Liver (tissue), 9 donors: ENCODE results near the gene CCDC92B. TPM values are rescaled to one million over a fixed set of nuclear protein-coding genes. Genes with fewer than 3 reads are reported as not detected.

Experiments used
- DNase-seq: peaks from one replicate; pipeline ENCODE4 v3.0.0-alpha.2; 2017; ENCODE audit warnings: low spot score
- H3K27ac ChIP-seq, 2 donors: one replicate each; pipeline ENCODE4 v1.7.0; 2013; ENCODE audit warnings: inconsistent platforms in 2 of 2, low read length in 2 of 2, control low read depth in 1 of 2, low read depth in 1 of 2, mild to moderate bottlenecking in 1 of 2
- H3K27me3 ChIP-seq, 4 donors: one replicate each; pipeline versions ENCODE4 v1.6.1 to v1.7.0; 2013; ENCODE audit warnings: low read length in 3 of 4, inconsistent platforms in 1 of 4, mild to moderate bottlenecking in 1 of 4, moderate library complexity in 1 of 4; ENCODE audit not compliant: control insufficient read depth in 4 of 4, insufficient read depth in 4 of 4
- H3K36me3 ChIP-seq, 4 donors: one replicate each; pipeline versions ENCODE4 v1.6.1 to v1.7.0; 2013; ENCODE audit warnings: low read length in 3 of 4, mild to moderate bottlenecking in 3 of 4, low read depth in 1 of 4, moderate library complexity in 1 of 4; ENCODE audit not compliant: control insufficient read depth in 4 of 4, insufficient read depth in 3 of 4
- H3K4me1 ChIP-seq, 4 donors: one replicate each; pipeline versions ENCODE4 v1.6.1 to v1.7.0; 2013; ENCODE audit warnings: low read length in 3 of 4, mild to moderate bottlenecking in 3 of 4, moderate library complexity in 1 of 4; ENCODE audit not compliant: control insufficient read depth in 4 of 4, insufficient read depth in 4 of 4
- H3K4me3 ChIP-seq, 3 donors: one replicate each; pipeline versions ENCODE4 v1.6.1 to v1.7.0; 2013; ENCODE audit warnings: low read length in 3 of 3, control low read depth in 1 of 3, low read depth in 1 of 3, mild to moderate bottlenecking in 1 of 3
- H3K9ac ChIP-seq, 2 donors: one replicate each; pipeline ENCODE4 v1.7.0; 2013; ENCODE audit warnings: low read length in 2 of 2, mild to moderate bottlenecking in 2 of 2, moderate library complexity in 2 of 2, control low read depth in 1 of 2, low read depth in 1 of 2
- H3K9me3 ChIP-seq, 4 donors: one replicate each; pipeline versions ENCODE4 v1.6.1 to v1.7.0; 2013; ENCODE audit warnings: low read length in 3 of 4; ENCODE audit not compliant: control insufficient read depth in 4 of 4
- EGR1 ChIP-seq, 2 donors: IDR thresholded peaks; 2 replicates each; pipeline ENCODE4 v1.6.1; 2016 to 2018; ENCODE audit warnings: antibody characterized with exemption in 2 of 2, low read depth in 2 of 2
- FOXA1 ChIP-seq: IDR thresholded peaks from 2 replicates; pipeline ENCODE4 v1.6.1; 2016; ENCODE audit warnings: antibody characterized with exemption
- FOXA2 ChIP-seq: IDR thresholded peaks from 2 replicates; pipeline ENCODE4 v1.6.1; 2016; ENCODE audit warnings: antibody characterized with exemption
- GABPA ChIP-seq, 2 donors: IDR thresholded peaks in 1 of 2; conservative IDR thresholded peaks in 1 of 2; 2 replicates each; pipeline ENCODE4 v1.6.1; 2016; ENCODE audit warnings: antibody characterized with exemption in 2 of 2, mild to moderate bottlenecking in 1 of 2, moderate library complexity in 1 of 2
- HNF4A ChIP-seq, 2 donors: conservative IDR thresholded peaks; 2 replicates each; pipeline ENCODE4 v1.6.1; 2016; ENCODE audit warnings: antibody characterized with exemption in 2 of 2, mild to moderate bottlenecking in 2 of 2
- HNF4G ChIP-seq: IDR thresholded peaks from 2 replicates; pipeline ENCODE4 v1.6.1; 2016; ENCODE audit warnings: antibody characterized with exemption
- JUND ChIP-seq, 2 donors: IDR thresholded peaks; 2 replicates each; pipeline ENCODE4 v1.6.1; 2016; ENCODE audit warnings: antibody characterized with exemption in 2 of 2
- NR2F2 ChIP-seq: IDR thresholded peaks from 2 replicates; pipeline ENCODE4 v1.6.1; 2016; ENCODE audit warnings: antibody characterized with exemption
- RAD21 ChIP-seq, 2 donors: IDR thresholded peaks; 2 replicates each; pipeline ENCODE4 v1.6.1; 2016; ENCODE audit warnings: antibody characterized with exemption in 2 of 2, mild to moderate bottlenecking in 2 of 2
- RXRA ChIP-seq, 2 donors: IDR thresholded peaks; 2 replicates each; pipeline ENCODE4 v1.6.1; 2017 to 2018; ENCODE audit warnings: antibody characterized with exemption in 2 of 2, mild to moderate bottlenecking in 1 of 2
- SP1 ChIP-seq: IDR thresholded peaks from 2 replicates; pipeline ENCODE4 v1.6.1; 2018; ENCODE audit warnings: antibody characterized with exemption, mild to moderate bottlenecking
- TAF1 ChIP-seq: conservative IDR thresholded peaks from 2 replicates; pipeline ENCODE4 v1.6.1; 2016; ENCODE audit warnings: antibody characterized with exemption, mild to moderate bottlenecking
- YY1 ChIP-seq: IDR thresholded peaks from 2 replicates; pipeline ENCODE4 v1.6.1; 2016; ENCODE audit warnings: antibody characterized with exemption, mild to moderate bottlenecking
- WGBS: extraction: QIAGEN DNeasy Blood & Tissue Kit; methylation state at CpG from one replicate; pipeline ENCODE4 v1.1.7; 2013; 5-methylcytosine and 5-hydroxymethylcytosine counted together
- polyA plus RNA-seq, 2 donors: library from polyadenylated mRNA; stranded (reverse) in 1 of 2; unstranded in 1 of 2; fragments of 200-250 nt in 1 of 2; fragments of >200 nt in 1 of 2; fragmentation: Nextera tagmentation in 1 of 2; extraction: Ambion mirVana in 1 of 2; gene quantifications; one replicate each; pipeline versions ENCODE4 v1.2.1 to v1.2.3, GENCODE V29; 2013 to 2015
- total RNA-seq, 2 donors: library from RNA; depleted of rRNA; stranded (reverse); fragments of >200 nt; gene quantifications; one replicate each; pipeline ENCODE4 v1.2.3, GENCODE V29; 2014
- TF ChIP-seq, protein P1 (sequence below): IDR thresholded peaks from 2 replicates; pipeline ENCODE4 v1.6.1; 2016; ENCODE audit warnings: antibody characterized with exemption
- TF ChIP-seq, protein P2 (sequence below): IDR thresholded peaks from 2 replicates; pipeline ENCODE4 v1.6.1; 2016; ENCODE audit warnings: antibody characterized with exemption
- TF ChIP-seq, protein P3 (sequence below): IDR thresholded peaks from 2 replicates; pipeline ENCODE4 v1.6.1; 2016; ENCODE audit warnings: antibody characterized with exemption
- TF ChIP-seq, protein P4 (sequence below): IDR thresholded peaks from 2 replicates; pipeline ENCODE4 v1.6.1; 2016; ENCODE audit warnings: antibody characterized with exemption, mild to moderate bottlenecking
- TF ChIP-seq, protein P5 (sequence below): fragments of 150-350 bp; IDR thresholded peaks from 2 replicates; pipeline ENCODE4 v1.5.1; 2017; ENCODE audit warnings: improper control_type of control experiment, low read depth, low read length; ENCODE audit not compliant: missing input control
- donor health status: healthy.
- donor health status: healthy.
- donor health status: healthy.
- donor health status: healthy.
- donor health status: healthy.

Gene CCDC92B
- total and polyA plus RNA-seq, 4 donors, result not detected

DNA sequence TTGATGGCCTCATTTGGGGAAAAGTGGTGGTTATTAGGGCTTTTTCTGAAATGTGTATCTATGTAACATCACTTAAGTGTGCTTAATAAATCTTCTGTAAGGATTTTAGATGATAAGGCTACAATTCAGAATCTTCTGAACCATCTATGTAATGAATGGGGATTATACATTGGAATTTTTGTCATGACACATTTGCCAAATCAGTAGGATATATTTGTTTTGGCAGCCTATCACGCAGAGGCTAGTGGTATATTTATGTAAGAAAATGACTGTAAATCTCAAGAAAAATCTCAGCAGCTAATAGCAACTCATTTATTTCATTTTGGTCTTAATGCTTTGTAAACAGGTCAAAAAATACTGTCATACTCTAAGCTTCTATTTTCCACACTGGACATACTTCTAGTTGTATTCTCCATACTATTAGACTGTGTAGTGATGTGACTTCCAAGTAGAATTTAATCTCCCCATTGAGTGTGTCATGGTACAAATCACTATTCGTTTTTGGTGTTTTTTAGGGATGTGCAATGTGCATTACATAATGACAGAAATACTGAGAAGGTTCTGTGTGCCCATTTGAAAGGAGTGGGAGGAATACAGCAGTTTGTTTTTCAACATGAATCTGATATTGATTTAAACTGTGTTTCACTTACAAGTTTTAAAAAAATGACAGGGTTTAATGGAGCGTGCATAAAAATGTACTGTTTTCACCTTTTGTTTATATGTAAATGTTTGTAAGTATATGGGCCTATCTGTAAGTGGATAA is 67.1 kb downstream of the CCDC92B start (continued):
- TF ChIP-seq, protein P1, sequence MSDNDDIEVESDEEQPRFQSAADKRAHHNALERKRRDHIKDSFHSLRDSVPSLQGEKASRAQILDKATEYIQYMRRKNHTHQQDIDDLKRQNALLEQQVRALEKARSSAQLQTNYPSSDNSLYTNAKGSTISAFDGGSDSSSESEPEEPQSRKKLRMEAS, result no peak
- TF ChIP-seq HNF4A (conservative IDR thresholded peaks at IDR 0.05) (no peak), RXRA (IDR thresholded peaks at IDR 0.05) (no peak)

DNA sequence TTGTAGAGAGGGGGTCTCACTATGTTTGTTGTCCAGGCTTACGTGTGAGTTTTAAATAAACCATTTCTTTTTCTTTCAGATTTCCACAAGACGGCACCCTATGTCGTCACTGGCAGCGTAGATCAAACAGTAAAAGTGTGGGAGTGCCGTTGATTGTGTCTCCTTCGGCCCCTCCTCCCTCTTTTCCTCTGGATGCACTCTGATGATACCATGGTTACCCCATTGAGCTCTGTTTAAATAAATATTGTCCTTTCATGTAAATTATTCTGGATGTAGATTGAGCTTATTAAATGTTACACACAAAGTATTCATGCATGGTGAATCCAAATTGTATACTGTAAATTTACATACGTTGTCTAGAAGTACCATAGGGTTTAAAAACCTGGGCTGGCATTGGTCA is 67.8 kb downstream of the CCDC92B start:
- H3K4me1 ChIP-seq, result no peaks in the 10 kb centered on the region
- no peak for TF ChIP-seq FOXA2
- TF ChIP-seq, protein P2, sequence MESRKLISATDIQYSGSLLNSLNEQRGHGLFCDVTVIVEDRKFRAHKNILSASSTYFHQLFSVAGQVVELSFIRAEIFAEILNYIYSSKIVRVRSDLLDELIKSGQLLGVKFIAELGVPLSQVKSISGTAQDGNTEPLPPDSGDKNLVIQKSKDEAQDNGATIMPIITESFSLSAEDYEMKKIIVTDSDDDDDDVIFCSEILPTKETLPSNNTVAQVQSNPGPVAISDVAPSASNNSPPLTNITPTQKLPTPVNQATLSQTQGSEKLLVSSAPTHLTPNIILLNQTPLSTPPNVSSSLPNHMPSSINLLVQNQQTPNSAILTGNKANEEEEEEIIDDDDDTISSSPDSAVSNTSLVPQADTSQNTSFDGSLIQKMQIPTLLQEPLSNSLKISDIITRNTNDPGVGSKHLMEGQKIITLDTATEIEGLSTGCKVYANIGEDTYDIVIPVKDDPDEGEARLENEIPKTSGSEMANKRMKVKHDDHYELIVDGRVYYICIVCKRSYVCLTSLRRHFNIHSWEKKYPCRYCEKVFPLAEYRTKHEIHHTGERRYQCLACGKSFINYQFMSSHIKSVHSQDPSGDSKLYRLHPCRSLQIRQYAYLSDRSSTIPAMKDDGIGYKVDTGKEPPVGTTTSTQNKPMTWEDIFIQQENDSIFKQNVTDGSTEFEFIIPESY, result no peak
- TF ChIP-seq EGR1 (IDR thresholded peaks at IDR 0.05; ENCODE audit: low read depth in 2 of 2), result no peak
- TF ChIP-seq, protein P3, sequence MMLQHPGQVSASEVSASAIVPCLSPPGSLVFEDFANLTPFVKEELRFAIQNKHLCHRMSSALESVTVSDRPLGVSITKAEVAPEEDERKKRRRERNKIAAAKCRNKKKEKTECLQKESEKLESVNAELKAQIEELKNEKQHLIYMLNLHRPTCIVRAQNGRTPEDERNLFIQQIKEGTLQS, result no peak
- TF ChIP-seq HNF4G, result no peak
- TF ChIP-seq JUND (IDR thresholded peaks at IDR 0.05), result no peak
- no peak for TF ChIP-seq GABPA (IDR thresholded peaks at IDR 0.05 in 1 of 2, conservative IDR thresholded peaks at IDR 0.05 in 1 of 2)
- TF ChIP-seq, protein P4, sequence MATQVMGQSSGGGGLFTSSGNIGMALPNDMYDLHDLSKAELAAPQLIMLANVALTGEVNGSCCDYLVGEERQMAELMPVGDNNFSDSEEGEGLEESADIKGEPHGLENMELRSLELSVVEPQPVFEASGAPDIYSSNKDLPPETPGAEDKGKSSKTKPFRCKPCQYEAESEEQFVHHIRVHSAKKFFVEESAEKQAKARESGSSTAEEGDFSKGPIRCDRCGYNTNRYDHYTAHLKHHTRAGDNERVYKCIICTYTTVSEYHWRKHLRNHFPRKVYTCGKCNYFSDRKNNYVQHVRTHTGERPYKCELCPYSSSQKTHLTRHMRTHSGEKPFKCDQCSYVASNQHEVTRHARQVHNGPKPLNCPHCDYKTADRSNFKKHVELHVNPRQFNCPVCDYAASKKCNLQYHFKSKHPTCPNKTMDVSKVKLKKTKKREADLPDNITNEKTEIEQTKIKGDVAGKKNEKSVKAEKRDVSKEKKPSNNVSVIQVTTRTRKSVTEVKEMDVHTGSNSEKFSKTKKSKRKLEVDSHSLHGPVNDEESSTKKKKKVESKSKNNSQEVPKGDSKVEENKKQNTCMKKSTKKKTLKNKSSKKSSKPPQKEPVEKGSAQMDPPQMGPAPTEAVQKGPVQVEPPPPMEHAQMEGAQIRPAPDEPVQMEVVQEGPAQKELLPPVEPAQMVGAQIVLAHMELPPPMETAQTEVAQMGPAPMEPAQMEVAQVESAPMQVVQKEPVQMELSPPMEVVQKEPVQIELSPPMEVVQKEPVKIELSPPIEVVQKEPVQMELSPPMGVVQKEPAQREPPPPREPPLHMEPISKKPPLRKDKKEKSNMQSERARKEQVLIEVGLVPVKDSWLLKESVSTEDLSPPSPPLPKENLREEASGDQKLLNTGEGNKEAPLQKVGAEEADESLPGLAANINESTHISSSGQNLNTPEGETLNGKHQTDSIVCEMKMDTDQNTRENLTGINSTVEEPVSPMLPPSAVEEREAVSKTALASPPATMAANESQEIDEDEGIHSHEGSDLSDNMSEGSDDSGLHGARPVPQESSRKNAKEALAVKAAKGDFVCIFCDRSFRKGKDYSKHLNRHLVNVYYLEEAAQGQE, result no peak
- TF ChIP-seq, protein P1, result no peak
- no peak for TF ChIP-seq NR2F2
- no peak for TF ChIP-seq RXRA (IDR thresholded peaks at IDR 0.05)
- TF ChIP-seq FOXA1, result no peak
- TF ChIP-seq, protein P5, sequence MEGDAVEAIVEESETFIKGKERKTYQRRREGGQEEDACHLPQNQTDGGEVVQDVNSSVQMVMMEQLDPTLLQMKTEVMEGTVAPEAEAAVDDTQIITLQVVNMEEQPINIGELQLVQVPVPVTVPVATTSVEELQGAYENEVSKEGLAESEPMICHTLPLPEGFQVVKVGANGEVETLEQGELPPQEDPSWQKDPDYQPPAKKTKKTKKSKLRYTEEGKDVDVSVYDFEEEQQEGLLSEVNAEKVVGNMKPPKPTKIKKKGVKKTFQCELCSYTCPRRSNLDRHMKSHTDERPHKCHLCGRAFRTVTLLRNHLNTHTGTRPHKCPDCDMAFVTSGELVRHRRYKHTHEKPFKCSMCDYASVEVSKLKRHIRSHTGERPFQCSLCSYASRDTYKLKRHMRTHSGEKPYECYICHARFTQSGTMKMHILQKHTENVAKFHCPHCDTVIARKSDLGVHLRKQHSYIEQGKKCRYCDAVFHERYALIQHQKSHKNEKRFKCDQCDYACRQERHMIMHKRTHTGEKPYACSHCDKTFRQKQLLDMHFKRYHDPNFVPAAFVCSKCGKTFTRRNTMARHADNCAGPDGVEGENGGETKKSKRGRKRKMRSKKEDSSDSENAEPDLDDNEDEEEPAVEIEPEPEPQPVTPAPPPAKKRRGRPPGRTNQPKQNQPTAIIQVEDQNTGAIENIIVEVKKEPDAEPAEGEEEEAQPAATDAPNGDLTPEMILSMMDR, result no peak
- no peak for TF ChIP-seq RAD21 (IDR thresholded peaks at IDR 0.05)
- TF ChIP-seq HNF4A (conservative IDR thresholded peaks at IDR 0.05), result no peak
- TF ChIP-seq SP1, result no peak
- TF ChIP-seq YY1, result no peak
- TF ChIP-seq TAF1, result no peak
- no peaks in the 10 kb centered on the region for H3K27me3 ChIP-seq
- no peak for DNase-seq
- H3K9me3 ChIP-seq, result no peaks in the 10 kb centered on the region
- H3K4me3 ChIP-seq, result no peak overlapping the region
- no peak overlapping the region for H3K9ac ChIP-seq
- 94% methylated on average over 7 of the region's 7 CpGs for WGBS
- peaks cover 11 to 37% (median 27%) of the 10 kb centered on the region in 4 donors for H3K36me3 ChIP-seq
- H3K27ac ChIP-seq, result no peak overlapping the region
